ENCODE measurements around the gene NDUFA12. TPM values are rescaled to one million over a fixed set of nuclear protein-coding genes. Genes with fewer than 3 reads are reported as not detected.

Gene NDUFA12
- total RNA-seq, 1 experiment from 2014 or later = 413 TPM

- peak; percentile 27 for DNase-seq (ENCODE audit: low spot score)
Observed at GRCh38 chr12:94980577-94980976, 22.9 kb downstream of the NDUFA12 start.

DNA sequence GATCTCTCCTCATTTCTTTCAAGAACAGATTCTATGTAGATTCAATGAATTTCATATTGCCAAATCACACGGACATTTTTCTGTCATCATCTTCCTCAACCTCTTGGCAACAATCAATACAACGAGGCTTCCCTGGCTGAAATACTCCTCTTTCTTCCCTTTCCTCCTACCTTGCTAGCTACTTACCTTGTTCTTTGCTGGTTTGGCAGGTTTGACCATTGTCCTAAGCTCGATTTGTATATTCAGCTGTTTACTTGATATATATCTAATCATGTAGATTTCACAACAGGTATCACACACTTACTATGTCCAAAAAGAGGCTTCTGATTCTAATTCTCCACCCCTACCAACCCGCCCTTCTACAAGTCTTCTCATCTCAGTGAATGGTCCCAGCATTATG is 23.6 kb downstream of the NDUFA12 start:
- no peak for DNase-seq (ENCODE audit: low spot score)

DNA sequence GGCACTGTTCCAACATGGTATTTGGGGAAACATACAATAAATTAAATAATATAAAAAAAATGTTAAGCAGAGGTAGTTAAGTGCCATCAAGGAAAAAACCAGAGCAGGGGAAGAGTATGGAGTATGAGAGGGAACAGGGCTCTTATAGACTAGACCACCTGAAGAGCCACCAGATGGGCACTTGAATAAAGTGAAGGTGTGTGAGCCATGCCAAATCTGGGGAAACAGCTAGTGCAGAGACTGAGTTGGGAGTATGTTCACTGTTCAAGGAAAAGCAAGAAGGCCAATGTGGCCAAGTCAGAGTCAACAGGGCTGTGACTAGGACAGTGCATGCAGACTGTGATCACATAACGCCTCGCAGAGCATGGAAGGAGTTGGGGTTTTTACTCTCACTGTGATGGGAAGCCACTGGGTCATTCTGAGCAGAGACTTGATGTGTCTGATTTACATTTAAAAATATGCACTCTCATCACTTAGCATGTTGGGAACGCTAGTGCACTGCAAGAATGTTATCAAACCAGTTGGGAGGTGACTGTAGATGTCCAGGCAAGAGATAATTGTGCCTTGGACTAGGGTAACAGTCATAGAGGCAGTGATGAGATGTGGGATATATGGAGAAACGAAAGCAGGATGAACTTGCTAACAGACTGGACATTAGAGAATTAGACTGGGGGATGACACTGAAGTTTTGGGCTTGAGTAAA is 25.6 kb downstream of the NDUFA12 start:
- DNase-seq (ENCODE audit: low spot score) = no peak

- DNase-seq (ENCODE audit: low spot score) = peak; percentile 65
Observed at GRCh38 chr12:94973221-94973620, 30.3 kb downstream of the NDUFA12 start.

- DNase-seq (ENCODE audit: low spot score) = no peak
Observed at GRCh38 chr12:94972795-94973194, 30.7 kb downstream of the NDUFA12 start.

DNA sequence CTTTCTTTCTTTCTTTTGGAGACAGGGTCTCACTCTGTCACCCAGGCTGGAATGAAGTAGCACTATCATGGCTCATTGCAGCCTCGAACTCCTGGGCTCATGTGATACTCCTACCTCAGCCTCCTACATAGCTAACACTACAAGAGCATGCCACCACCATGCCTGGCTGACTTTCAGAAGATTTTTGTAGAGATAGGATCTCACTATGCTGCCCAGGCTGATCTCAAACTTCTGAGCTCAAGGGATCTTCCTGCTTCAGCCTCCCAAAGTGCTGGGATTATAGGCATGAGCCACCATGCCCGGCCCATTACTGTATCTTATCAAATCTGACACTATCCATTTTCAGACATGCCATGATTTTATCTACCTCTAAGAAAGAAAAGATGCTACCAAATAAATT is 31.6 kb downstream of the NDUFA12 start:
- DNase-seq (ENCODE audit: low spot score) = no peak

- DNase-seq (ENCODE audit: low spot score) = no peak
Observed at GRCh38 chr12:94970560-94970959, 32.9 kb downstream of the NDUFA12 start.

GRCh38 chr12:94969424-94969823 is 34.1 kb downstream of the NDUFA12 start:
- DNase-seq (ENCODE audit: low spot score) = no peak

- DNase-seq (ENCODE audit: low spot score) = no peak
Observed at GRCh38 chr12:94965982-94966630, 37.4 kb downstream of the NDUFA12 start.

- DNase-seq (ENCODE audit: low spot score) = no peak
Observed at GRCh38 chr12:94963649-94964048, 39.8 kb downstream of the NDUFA12 start.

DNA sequence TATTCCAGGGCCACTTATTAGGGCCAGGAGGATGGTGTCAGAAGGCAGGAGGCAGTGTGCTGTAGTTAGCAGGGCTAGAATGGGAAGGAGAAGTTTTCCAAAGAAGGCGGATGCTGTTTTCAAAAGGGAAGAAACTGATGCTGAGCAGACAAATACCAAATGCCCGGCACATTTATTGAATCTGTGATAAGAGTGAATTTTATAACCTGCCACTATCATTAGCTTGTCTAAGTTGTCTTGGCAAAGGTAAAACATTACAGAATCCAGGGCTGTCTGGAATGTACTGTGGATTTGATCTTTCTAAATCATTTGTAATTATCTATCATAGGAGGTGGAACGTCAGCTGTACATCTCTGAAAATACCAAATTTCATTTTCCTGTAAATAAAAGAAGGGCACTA is 40.8 kb downstream of the NDUFA12 start:
- DNase-seq (ENCODE audit: low spot score) = no peak

DNA sequence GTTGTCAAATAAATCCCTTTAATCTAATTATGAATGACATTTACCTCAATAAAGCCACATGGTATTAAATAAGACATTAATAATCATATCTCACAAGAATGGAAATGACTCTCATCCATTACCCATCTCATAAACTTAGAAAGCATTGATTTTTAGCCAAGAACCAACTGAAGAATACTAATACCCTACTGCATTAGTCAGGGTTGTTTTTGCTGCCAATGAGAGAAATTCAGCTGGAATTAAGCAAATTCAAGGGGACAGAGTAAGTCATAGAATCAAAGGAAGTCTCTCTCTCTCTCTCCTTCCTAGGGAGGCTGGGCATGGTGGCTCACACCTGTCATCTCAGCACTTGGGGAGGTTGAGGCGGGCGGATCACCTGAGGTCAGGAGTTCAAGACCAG is 41.6 kb downstream of the NDUFA12 start:
- no peak for DNase-seq (ENCODE audit: low spot score)

- no peak for DNase-seq (ENCODE audit: low spot score)
Observed at GRCh38 chr12:94961256-94961824, 42.2 kb downstream of the NDUFA12 start.

- DNase-seq (ENCODE audit: low spot score) = no peak
Observed at GRCh38 chr12:94957006-94957405, 46.5 kb downstream of the NDUFA12 start.

GRCh38 chr12:94954948-94955592 is 48.4 kb downstream of the NDUFA12 start:
- no peak for DNase-seq (ENCODE audit: low spot score)

DNA sequence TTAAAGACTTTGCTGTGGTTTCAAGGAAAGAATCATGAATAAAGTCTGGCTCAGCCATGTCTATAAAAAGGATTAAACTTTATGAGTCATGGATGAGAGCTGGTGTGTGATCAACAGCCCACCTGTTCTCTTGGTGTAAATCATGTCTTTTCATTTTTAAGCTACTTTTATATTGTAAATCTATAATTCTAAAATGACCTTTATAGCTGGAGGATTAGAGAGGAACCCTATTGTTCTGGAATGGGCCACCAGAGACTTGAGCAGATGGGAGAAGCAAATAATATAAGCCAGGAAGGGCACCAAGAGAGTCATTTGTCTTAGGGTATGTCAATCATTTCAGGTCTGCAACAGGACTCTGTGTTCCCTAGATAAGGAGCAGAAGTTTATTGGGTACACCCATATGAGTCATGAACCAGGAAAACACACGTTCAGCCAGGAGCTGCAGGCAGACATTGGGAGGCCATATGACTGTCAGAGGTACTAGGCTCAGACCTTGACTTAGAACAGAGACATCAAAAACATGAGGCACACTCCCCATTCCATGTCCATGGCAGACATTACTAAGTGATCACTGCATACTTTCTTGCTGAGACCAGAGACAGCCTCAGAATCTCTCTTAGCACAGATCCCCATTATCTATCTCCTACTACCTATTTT is 49.3 kb downstream of the NDUFA12 start:
- DNase-seq (ENCODE audit: low spot score) = peak; percentile 49

DNA sequence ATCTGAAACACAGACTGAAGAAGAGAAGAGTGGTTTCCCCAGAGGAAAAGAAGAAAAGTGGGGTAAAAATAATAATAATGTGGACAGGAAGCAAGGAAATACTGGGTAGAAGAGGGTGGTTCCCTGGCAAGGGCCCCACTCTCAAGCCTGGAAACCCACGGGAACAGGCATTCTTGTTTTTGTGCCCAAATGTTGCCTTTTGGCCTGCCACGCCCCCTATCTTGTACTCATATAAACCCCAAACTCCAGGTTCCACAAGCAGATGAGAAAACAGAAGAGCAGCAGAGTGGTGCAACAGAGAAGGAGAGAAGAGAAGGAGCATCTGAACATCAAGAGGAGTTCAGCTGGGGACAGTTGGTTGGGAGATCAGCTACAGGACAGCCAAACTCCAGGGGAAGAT is 51.2 kb downstream of the NDUFA12 start:
- no peak for DNase-seq (ENCODE audit: low spot score)

DNA sequence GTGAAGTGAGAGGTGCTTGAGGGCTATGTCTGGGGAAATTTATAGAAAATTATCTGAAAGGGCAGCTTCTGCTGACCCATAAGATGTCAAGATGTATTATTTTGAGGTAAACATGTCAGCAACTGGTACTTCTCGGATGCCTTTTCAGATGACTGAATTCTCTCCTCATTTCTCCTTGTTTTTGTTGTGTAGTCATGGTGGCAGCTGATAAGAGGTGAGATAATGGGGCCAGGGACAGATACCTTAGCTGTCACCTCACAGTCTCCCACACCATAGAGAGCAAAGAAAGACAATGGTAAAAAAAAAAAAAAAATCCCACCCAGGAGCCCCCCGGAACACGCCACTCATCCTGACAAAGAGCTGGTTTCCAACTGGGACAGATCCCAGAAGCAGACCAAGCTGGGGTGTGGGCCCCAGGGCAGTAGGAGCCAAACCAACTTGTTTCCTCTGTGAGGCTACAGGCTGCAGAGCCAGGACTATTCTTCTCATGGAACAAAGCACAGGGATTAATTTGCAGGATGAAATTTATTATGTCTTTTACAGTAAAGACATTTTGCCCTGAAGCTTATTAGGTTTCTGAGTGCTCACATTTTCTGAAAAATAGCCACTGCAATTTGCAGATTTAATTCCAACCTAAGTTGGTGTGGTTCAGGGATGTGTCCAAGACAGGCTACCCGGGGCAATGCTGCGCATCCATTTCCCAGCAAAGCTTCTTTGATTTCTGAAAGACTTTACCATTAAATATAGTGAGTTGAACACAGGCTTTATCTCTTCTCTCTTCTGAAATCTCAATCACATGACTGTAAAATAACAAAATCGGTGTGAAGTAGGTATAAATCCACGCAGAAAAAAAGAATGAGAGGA is 52.2 kb downstream of the NDUFA12 start:
- DNase-seq (ENCODE audit: low spot score) = no peak

GRCh38 chr12:94948232-94948810 is 55.2 kb downstream of the NDUFA12 start:
- no peak for DNase-seq (ENCODE audit: low spot score)

DNA sequence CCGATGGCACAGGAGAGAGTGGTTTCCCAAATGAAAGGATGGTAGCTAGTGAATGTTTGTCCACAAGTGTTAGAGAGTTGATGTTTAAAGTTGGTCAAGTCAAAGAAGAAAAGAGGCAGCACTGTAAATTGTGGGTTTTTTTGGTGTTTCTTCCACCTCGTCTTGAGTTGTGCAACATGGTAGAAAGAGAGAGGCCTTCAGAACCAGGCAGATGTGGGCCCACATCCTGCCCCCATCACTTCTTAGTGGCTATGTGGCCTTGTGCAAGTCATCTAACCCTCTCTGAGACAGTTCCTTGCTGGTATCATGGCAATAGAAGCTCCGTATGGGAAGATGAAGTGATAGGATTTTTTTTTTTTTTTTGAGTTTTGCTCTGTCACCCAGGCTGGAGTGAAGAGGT is 60.8 kb downstream of the NDUFA12 start:
- no peak for DNase-seq (ENCODE audit: low spot score)

- no peak for DNase-seq (ENCODE audit: low spot score)
Observed at GRCh38 chr12:94941440-94941862, 62.0 kb downstream of the NDUFA12 start.

All from H4 (cell line).